ENCODE measurements around the gene C17orf67. TPM values are rescaled to one million over a fixed set of nuclear protein-coding genes. Genes with fewer than 3 reads are reported as not detected.

The C17orf67 gene
- total and polyA plus RNA-seq, 10 of the 15 experiments (the other 5 are each of a cell fraction or from before 2014, with no cell fraction given): 0.24 to 3.3 (median 0.89) TPM

- H3K9ac ChIP-seq (ENCODE audit: control insufficient read depth, insufficient read depth, low read length): no peak overlapping the region
- POLR2A ChIA-PET: no interaction called here
- H3K79me2 ChIP-seq (ENCODE audit: control insufficient read depth, insufficient read depth, low read length): no peaks in the 10 kb centered on the region
- DNase-seq (ENCODE audit: low read depth, low spot score): no peak
- no peak overlapping the region for H3K27ac ChIP-seq (ENCODE audit: control insufficient read depth, insufficient read depth)
- BruUV-seq (replicated peaks): no TSS peak
- no peak overlapping the region for H2AFZ ChIP-seq (ENCODE audit: control insufficient read depth, low read depth, low read length)
- no peaks in the 10 kb centered on the region for H3K4me1 ChIP-seq (ENCODE audit: control insufficient read depth, insufficient read depth, low read length)
- RAD21 ChIA-PET (ENCODE audit: unreplicated experiment): interaction anchor here (0.7 to 1.6 kb wide), 2 partner anchors 44 to 226 kb away, joined by 3 to 5 read pairs; no protein-coding TSS in a partner anchor
- peaks cover 2 to 8% of the 10 kb centered on the region in 2 experiments; a peak in 3 of 4 replicates for H3K36me3 ChIP-seq (ENCODE audit: control insufficient read depth in 2 of 2, insufficient read depth in 2 of 2, low read length in 1 of 2)
- TF ChIP-seq REST (IDR thresholded peaks at IDR 0.05; ENCODE audit: low read depth, low read length): no peak
- TF ChIP-seq HDAC6 (IDR thresholded peaks at IDR 0.05; ENCODE audit: unreplicated experiment): no peak
- TF ChIP-seq CBX5 (IDR thresholded peaks at IDR 0.05; ENCODE audit: low read depth): no peak
- TF ChIP-seq EP300 (IDR thresholded peaks at IDR 0.05; ENCODE audit: borderline replicate concordance in 1 of 2, control insufficient read depth in 1 of 2, low read depth in 2 of 2, low read length in 2 of 2): no peak
- TF ChIP-seq NR2F1 (conservative IDR thresholded peaks at IDR 0.05): 0 out of 2 replicates have a peak, but pooled peaks have one; percentile 33
- TF ChIP-seq GATAD2B (conservative IDR thresholded peaks at IDR 0.05; ENCODE audit: low read depth): no peak
- SMC1A ChIA-PET (ENCODE audit: uncharacterized antibody, unreplicated experiment): interaction anchor here (1.0 to 1.8 kb wide), 5 partner anchors 15 to 58 kb away, joined by 3 to 8 read pairs (median 4); no protein-coding TSS in a partner anchor
- intact Hi-C loops (cut with micrococcal nuclease; ENCODE audit: unreplicated experiment) (no loop called here), in situ Hi-C loops (cut with MboI) (no loop called here)
- CTCF ChIA-PET: interaction anchor here (0.6 to 2.2 kb wide), 8 partner anchors 13 to 1714 kb away, joined by 3 to 5 read pairs (median 4); no protein-coding TSS in a partner anchor
- FAIRE-seq: no peak
- WGBS (ENCODE audit: insufficient coverage, insufficient replicate concordance, low lambda C conversion rate, missing lambda C conversion rate): 87% methylated on average over 3 of the region's 3 CpGs
- H3K9me3 ChIP-seq (replicated peaks; ENCODE audit: control insufficient read depth, insufficient read depth, low read length): no peaks in the 10 kb centered on the region; the same call in 2 of the 3 replicates
- H3K4me3 ChIP-seq: no peak overlapping the region
- no peaks in the 10 kb centered on the region for H3K27me3 ChIP-seq (replicated peaks in 1 of 2; ENCODE audit: control insufficient read depth in 2 of 2, insufficient read depth in 2 of 2, low read length in 1 of 2)
- H3K4me2 ChIP-seq (ENCODE audit: control insufficient read depth, insufficient read depth): no peak overlapping the region
- no peaks in the 10 kb centered on the region for H4K20me1 ChIP-seq (ENCODE audit: control insufficient read depth, insufficient read depth)
- no peak for ATAC-seq
These were observed 30.3 kb upstream of the C17orf67 start for GRCh38 chr17:56863974-56864373.
